Suprapubic skin (tissue), 4 donors: ENCODE measurements around the gene CDK5RAP1.

Experiments
- EP300 ChIP-seq: sonication (generic); formaldehyde crosslinking; IDR thresholded peaks from one replicate; pipeline ENCODE4 v1.6.1; 2017; ENCODE audit warnings: antibody characterized with exemption
- POLR2A ChIP-seq, 2 donors: fragments of 450-650 bp; IDR thresholded peaks; one replicate each; pipeline ENCODE4 v1.6.1; 2017; ENCODE audit warnings: antibody characterized with exemption in 2 of 2, mild to moderate bottlenecking in 2 of 2, moderate library complexity in 2 of 2
- POLR2AphosphoS5 ChIP-seq, 3 donors: sonication (generic); formaldehyde crosslinking; IDR thresholded peaks; one replicate each; pipeline ENCODE4 v1.6.1; 2017; ENCODE audit warnings: antibody characterized with exemption in 3 of 3
- TF ChIP-seq, protein P1 (sequence below), 2 donors: fragments of 200-600 bp in 1 of 2; fragments of 450-650 bp in 1 of 2; sonication (generic) in 1 of 2; IDR thresholded peaks; one replicate each; pipeline ENCODE4 v1.5.1; 2016 to 2019; ENCODE audit warnings: antibody characterized with exemption in 2 of 2, mild to moderate bottlenecking in 1 of 2, moderate library complexity in 1 of 2

GRCh38 chr20:33408716-33409654 lies 7.7 kb upstream of the CDK5RAP1 start:
- TF ChIP-seq, protein P1, sequence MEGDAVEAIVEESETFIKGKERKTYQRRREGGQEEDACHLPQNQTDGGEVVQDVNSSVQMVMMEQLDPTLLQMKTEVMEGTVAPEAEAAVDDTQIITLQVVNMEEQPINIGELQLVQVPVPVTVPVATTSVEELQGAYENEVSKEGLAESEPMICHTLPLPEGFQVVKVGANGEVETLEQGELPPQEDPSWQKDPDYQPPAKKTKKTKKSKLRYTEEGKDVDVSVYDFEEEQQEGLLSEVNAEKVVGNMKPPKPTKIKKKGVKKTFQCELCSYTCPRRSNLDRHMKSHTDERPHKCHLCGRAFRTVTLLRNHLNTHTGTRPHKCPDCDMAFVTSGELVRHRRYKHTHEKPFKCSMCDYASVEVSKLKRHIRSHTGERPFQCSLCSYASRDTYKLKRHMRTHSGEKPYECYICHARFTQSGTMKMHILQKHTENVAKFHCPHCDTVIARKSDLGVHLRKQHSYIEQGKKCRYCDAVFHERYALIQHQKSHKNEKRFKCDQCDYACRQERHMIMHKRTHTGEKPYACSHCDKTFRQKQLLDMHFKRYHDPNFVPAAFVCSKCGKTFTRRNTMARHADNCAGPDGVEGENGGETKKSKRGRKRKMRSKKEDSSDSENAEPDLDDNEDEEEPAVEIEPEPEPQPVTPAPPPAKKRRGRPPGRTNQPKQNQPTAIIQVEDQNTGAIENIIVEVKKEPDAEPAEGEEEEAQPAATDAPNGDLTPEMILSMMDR (IDR thresholded peaks at IDR 0.05) = no peak
- no peak for TF ChIP-seq POLR2A (IDR thresholded peaks at IDR 0.05)
- TF ChIP-seq POLR2AphosphoS5 (IDR thresholded peaks at IDR 0.05) = no peak
- TF ChIP-seq EP300 = no peak
